Fibroblast of peridontal ligament (primary cell): ENCODE data around the gene UQCRC2.
A peak's percentile ranks its signal among the peaks of the same experiment; 100 is the strongest.
"Not testable (repeated sequence)": the region's sequence is repeated elsewhere in the genome, so short reads cannot be mapped to it uniquely, and the experiment has no call there.

Experiments
- DNase-seq: peaks from one replicate; pipeline ENCODE4 v3.0.0-alpha.2; 2010; ENCODE audit errors: extremely low read depth

The UQCRC2 gene

GRCh38 chr16:22008215-22009059, 55.3 kb downstream of the UQCRC2 start:
- no peak for DNase-seq

GRCh38 chr16:22010902-22011301, 57.7 kb downstream of the UQCRC2 start:
- DNase-seq, result no peak

- no peak for DNase-seq
Observed at GRCh38 chr16:22012241-22012640, 59.1 kb downstream of the UQCRC2 start.

- DNase-seq, result no peak
Observed at GRCh38 chr16:22013486-22013885, 60.3 kb downstream of the UQCRC2 start.

- no peak for DNase-seq
Observed at GRCh38 chr16:22014271-22014873, 61.2 kb downstream of the UQCRC2 start.

GRCh38 chr16:22016927-22017326, 63.8 kb downstream of the UQCRC2 start:
- no peak for DNase-seq

GRCh38 chr16:22018559-22018958, 65.4 kb downstream of the UQCRC2 start:
- peak; percentile 30 for DNase-seq

GRCh38 chr16:22022151-22022550, 69.0 kb downstream of the UQCRC2 start:
- no peak for DNase-seq

GRCh38 chr16:22023505-22023904, 70.3 kb downstream of the UQCRC2 start:
- DNase-seq, result no peak

GRCh38 chr16:22024785-22025184, 71.6 kb downstream of the UQCRC2 start:
- not testable (repeated sequence) for DNase-seq

GRCh38 chr16:22027633-22028032, 74.5 kb downstream of the UQCRC2 start:
- peak; percentile 73 for DNase-seq

- no peak for DNase-seq
Observed at GRCh38 chr16:22029632-22030031, 76.5 kb downstream of the UQCRC2 start.

GRCh38 chr16:22030087-22030812, 77.1 kb downstream of the UQCRC2 start:
- DNase-seq, result no peak

- DNase-seq, result no peak
Observed at GRCh38 chr16:22031483-22032083, 78.4 kb downstream of the UQCRC2 start.
